GM19238 (cell line): ENCODE measurements around the gene GGT5.
"Not testable (repeated sequence)": the region's sequence is repeated elsewhere in the genome, so short reads cannot be mapped to it uniquely, and the experiment has no call there.

ENCODE experiments used
- DNase-seq: peaks from one replicate; pipeline ENCODE4 v3.0.0; 2011; ENCODE audit warnings: low spot score; ENCODE audit not compliant: insufficient read length

Gene GGT5

GRCh38 chr22:24245030-24245431 is at the start of gene GGT5:
Gene GGT5 (minus strand): TSS chr22:24245082. CDS start chr22:24244725, 357 bp downstream.
- not testable (repeated sequence) for DNase-seq

GRCh38 chr22:24292202-24292830 is 47.4 kb upstream of the GGT5 start:
- not testable (repeated sequence) for DNase-seq

- DNase-seq = no peak
Observed at GRCh38 chr22:24291515-24292201, 46.8 kb upstream of the GGT5 start.

- DNase-seq = no peak
Observed at GRCh38 chr22:24290459-24290858, 45.6 kb upstream of the GGT5 start.

GRCh38 chr22:24289741-24290163 is 44.9 kb upstream of the GGT5 start:
- no peak for DNase-seq

- DNase-seq = no peak
Observed at GRCh38 chr22:24289114-24289513, 44.2 kb upstream of the GGT5 start.

GRCh38 chr22:24287801-24288200 is 42.9 kb upstream of the GGT5 start:
- not testable (repeated sequence) for DNase-seq

- not testable (repeated sequence) for DNase-seq
Observed at GRCh38 chr22:24287212-24287611, 42.3 kb upstream of the GGT5 start.

- no peak for DNase-seq
Observed at GRCh38 chr22:24285245-24285644, 40.4 kb upstream of the GGT5 start.

- no peak for DNase-seq
Observed at GRCh38 chr22:24284747-24285203, 39.9 kb upstream of the GGT5 start.

GRCh38 chr22:24282401-24282800 is 37.5 kb upstream of the GGT5 start:
- no peak for DNase-seq

- DNase-seq = not testable (repeated sequence)
Observed at GRCh38 chr22:24280363-24280762, 35.5 kb upstream of the GGT5 start.

- DNase-seq = not testable (repeated sequence)
Observed at GRCh38 chr22:24274696-24275405, 30.0 kb upstream of the GGT5 start.

GRCh38 chr22:24273906-24274305 is 29.0 kb upstream of the GGT5 start:
- DNase-seq = not testable (repeated sequence)

GRCh38 chr22:24273031-24273430 is 28.1 kb upstream of the GGT5 start:
- not testable (repeated sequence) for DNase-seq

- DNase-seq = no peak
Observed at GRCh38 chr22:24271386-24271854, 26.5 kb upstream of the GGT5 start.

- peak; percentile 78 for DNase-seq
Observed at GRCh38 chr22:24270556-24271385, 25.9 kb upstream of the GGT5 start, which contains the start of gene SPECC1L. Gene SPECC1L (plus strand): TSS chr22:24270831. CDS start chr22:24302232, 31,401 bp downstream.

GRCh38 chr22:24266495-24266894 is 21.6 kb upstream of the GGT5 start:
- not testable (repeated sequence) for DNase-seq

GRCh38 chr22:24265734-24266133 is 20.9 kb upstream of the GGT5 start:
- no peak for DNase-seq

- not testable (repeated sequence) for DNase-seq
Observed at GRCh38 chr22:24264329-24264896, 19.5 kb upstream of the GGT5 start.

GRCh38 chr22:24263479-24263878 is 18.6 kb upstream of the GGT5 start:
- not testable (repeated sequence) for DNase-seq
